Measurements from ENCODE around the gene ANKK1. TPM values are rescaled to one million over a fixed set of nuclear protein-coding genes. Genes with fewer than 3 reads are reported as not detected.

Gene ANKK1
- total and polyA plus RNA-seq, 2 of the 8 experiments (the other 6 are each of a cell fraction or from before 2014, with no cell fraction given) = 0.11 TPM; not detected in 1

DNA sequence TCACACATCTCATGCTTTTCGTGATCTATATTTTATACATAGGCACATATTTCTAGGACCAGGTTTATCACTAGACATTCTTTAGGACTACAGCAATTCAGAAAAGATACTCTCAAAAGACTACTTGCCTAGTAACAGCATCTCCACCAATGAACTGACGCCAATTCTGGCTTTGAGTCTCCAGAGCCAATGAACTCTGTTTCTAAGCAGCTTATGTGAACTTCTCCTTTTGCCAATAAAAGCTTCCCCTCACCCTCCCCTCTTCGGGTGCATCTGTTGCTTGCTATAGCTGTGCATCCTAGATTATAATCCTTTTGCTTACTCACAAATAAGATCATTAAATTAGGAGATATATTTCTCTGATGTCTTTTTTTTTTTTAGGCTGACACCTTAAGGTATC, 11.4 kb upstream of the ANKK1 start (continued):
- TF ChIP-seq, protein P1, sequence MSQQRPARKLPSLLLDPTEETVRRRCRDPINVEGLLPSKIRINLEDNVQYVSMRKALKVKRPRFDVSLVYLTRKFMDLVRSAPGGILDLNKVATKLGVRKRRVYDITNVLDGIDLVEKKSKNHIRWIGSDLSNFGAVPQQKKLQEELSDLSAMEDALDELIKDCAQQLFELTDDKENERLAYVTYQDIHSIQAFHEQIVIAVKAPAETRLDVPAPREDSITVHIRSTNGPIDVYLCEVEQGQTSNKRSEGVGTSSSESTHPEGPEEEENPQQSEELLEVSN (IDR thresholded peaks at IDR 0.05) = no peak
- TF ChIP-seq KDM5A (IDR thresholded peaks at IDR 0.05; ENCODE audit: low read length) (no peak), CBX5 (IDR thresholded peaks at IDR 0.05; ENCODE audit: low read depth, low read length) (no peak), TBP (IDR thresholded peaks at IDR 0.05; ENCODE audit: low read depth, low read length) (no peak), TAF1 (IDR thresholded peaks at IDR 0.05; ENCODE audit: low read depth, low read length) (no peak)
